Uterus (tissue), 2 donors: Measurements from ENCODE around the gene ANXA8.

Experiments
- POLR2A ChIP-seq, 2 donors: fragments of 450-650 bp; IDR thresholded peaks; one replicate each; pipeline ENCODE4 v1.6.1; 2016; ENCODE audit warnings: antibody characterized with exemption in 2 of 2, mild to moderate bottlenecking in 1 of 2, moderate library complexity in 1 of 2
- TF ChIP-seq, protein P1 (sequence below), 4 experiments: fragments of 200-600 bp in 2 of 4; fragments of 450-650 bp in 2 of 4; sonication (generic) in 2 of 4; IDR thresholded peaks; one replicate each; pipeline ENCODE4 v1.5.1; 2016 to 2019; ENCODE audit warnings: antibody characterized with exemption in 4 of 4, mild to moderate bottlenecking in 2 of 4, moderate library complexity in 1 of 4

DNA sequence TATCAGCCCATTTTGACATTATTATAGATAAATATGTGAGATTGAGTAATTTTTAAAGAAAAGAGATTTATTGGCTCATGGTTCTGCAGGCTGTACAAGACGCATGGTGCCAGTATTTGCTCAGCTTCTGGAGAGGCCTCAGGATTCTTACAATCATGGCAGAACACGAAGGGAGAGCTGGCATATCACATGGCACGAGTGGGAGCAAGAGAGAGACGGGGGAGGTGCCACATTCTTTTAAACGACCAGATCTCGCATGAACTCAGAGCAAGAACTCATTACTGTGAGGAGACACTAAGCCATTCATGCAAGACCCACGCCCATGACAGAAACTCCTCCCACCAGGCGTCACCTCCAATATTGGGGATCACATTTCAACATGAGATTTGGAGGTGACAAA is 59.7 kb downstream of the ANXA8 start:
- TF ChIP-seq, protein P1, sequence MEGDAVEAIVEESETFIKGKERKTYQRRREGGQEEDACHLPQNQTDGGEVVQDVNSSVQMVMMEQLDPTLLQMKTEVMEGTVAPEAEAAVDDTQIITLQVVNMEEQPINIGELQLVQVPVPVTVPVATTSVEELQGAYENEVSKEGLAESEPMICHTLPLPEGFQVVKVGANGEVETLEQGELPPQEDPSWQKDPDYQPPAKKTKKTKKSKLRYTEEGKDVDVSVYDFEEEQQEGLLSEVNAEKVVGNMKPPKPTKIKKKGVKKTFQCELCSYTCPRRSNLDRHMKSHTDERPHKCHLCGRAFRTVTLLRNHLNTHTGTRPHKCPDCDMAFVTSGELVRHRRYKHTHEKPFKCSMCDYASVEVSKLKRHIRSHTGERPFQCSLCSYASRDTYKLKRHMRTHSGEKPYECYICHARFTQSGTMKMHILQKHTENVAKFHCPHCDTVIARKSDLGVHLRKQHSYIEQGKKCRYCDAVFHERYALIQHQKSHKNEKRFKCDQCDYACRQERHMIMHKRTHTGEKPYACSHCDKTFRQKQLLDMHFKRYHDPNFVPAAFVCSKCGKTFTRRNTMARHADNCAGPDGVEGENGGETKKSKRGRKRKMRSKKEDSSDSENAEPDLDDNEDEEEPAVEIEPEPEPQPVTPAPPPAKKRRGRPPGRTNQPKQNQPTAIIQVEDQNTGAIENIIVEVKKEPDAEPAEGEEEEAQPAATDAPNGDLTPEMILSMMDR (IDR thresholded peaks at IDR 0.05): no peak
- no peak for TF ChIP-seq POLR2A (IDR thresholded peaks at IDR 0.05)
